Activated CD4-positive, alpha-beta T cell treated with anti-CD3 and anti-CD28 coated beads, Interleukin-10, Interleukin-2, amounts not matched to agents 100 ng/mL and 50 ng/mL, durations not matched to agents 16 hours and 8 hours (primary cell): ENCODE measurements around the gene ZYG11A.

Experiments used
- DNase-seq: peaks from one replicate; pipeline ENCODE4 v3.0.0-alpha.2; 2020

ZYG11A gene

GRCh38 chr1:52880206-52880605 is 37.6 kb downstream of the ZYG11A start:
- DNase-seq, result no peak

GRCh38 chr1:52887483-52887882 is 44.9 kb downstream of the ZYG11A start:
- DNase-seq, result no peak

- no peak for DNase-seq
These were observed 50.1 kb downstream of the ZYG11A start for GRCh38 chr1:52892424-52893215.

- DNase-seq, result no peak
These were observed 56.9 kb downstream of the ZYG11A start for GRCh38 chr1:52899445-52899894.

GRCh38 chr1:52900402-52900801 is 57.8 kb downstream of the ZYG11A start:
- DNase-seq, result no peak

GRCh38 chr1:52901384-52901783 is 58.8 kb downstream of the ZYG11A start:
- no peak for DNase-seq

GRCh38 chr1:52904208-52904926 is 61.8 kb downstream of the ZYG11A start:
- DNase-seq, result no peak

GRCh38 chr1:52904927-52905698 is 62.6 kb downstream of the ZYG11A start:
- DNase-seq, result peak; percentile 45

- no peak for DNase-seq
These were observed 63.6 kb downstream of the ZYG11A start for GRCh38 chr1:52906135-52906603.

GRCh38 chr1:52907068-52907811 is 64.7 kb downstream of the ZYG11A start:
- no peak for DNase-seq

- DNase-seq, result no peak
These were observed 65.2 kb downstream of the ZYG11A start for GRCh38 chr1:52907812-52908153.

- no peak for DNase-seq
These were observed 69.0 kb downstream of the ZYG11A start for GRCh38 chr1:52911541-52911940.

- DNase-seq, result no peak
These were observed 70.5 kb downstream of the ZYG11A start for GRCh38 chr1:52913014-52913413.

- no peak for DNase-seq
These were observed 71.0 kb downstream of the ZYG11A start for GRCh38 chr1:52913537-52913936.

GRCh38 chr1:52914463-52914862 is 71.9 kb downstream of the ZYG11A start:
- no peak for DNase-seq

- DNase-seq, result no peak
These were observed 72.8 kb downstream of the ZYG11A start for GRCh38 chr1:52915211-52915854.

GRCh38 chr1:52915855-52916220 is 73.3 kb downstream of the ZYG11A start:
- no peak for DNase-seq

GRCh38 chr1:52916241-52916975 is 73.8 kb downstream of the ZYG11A start:
- no peak for DNase-seq

- no peak for DNase-seq
These were observed 74.6 kb downstream of the ZYG11A start for GRCh38 chr1:52917156-52917555.

- no peak for DNase-seq
These were observed 75.0 kb downstream of the ZYG11A start for GRCh38 chr1:52917581-52917980.

GRCh38 chr1:52918201-52918600 is 75.6 kb downstream of the ZYG11A start:
- no peak for DNase-seq
